GM08714 (cell line): ENCODE results near the gene TRIM65.
"Not testable (repeated sequence)": the region's sequence is repeated elsewhere in the genome, so short reads cannot be mapped to it uniquely, and the experiment has no call there.

Source experiments
- H3K4me3 ChIP-seq: fragments of 200-500 bp; sonication (Bioruptor generic); 2 replicates; pipeline ENCODE4 v1.5.1; 2014; ENCODE audit warnings: mild to moderate bottlenecking, low read length, inconsistent platforms
- ZNF274 ChIP-seq: IDR thresholded peaks from 2 replicates; pipeline ENCODE4 v1.6.1; 2012; ENCODE audit warnings: mild to moderate bottlenecking, low read depth, low read length

The TRIM65 gene

GRCh38 chr17:75869282-75870141 is 27.2 kb downstream of the TRIM65 start:
- no peak overlapping the region for H3K4me3 ChIP-seq
- TF ChIP-seq ZNF274, result no peak

GRCh38 chr17:75868730-75869281 is 27.9 kb downstream of the TRIM65 start:
- not testable (repeated sequence) for H3K4me3 ChIP-seq

- H3K4me3 ChIP-seq, result not testable (repeated sequence)
Observed at GRCh38 chr17:75865404-75866188, 31.2 kb downstream of the TRIM65 start.

- not testable (repeated sequence) for H3K4me3 ChIP-seq
Observed at GRCh38 chr17:75864887-75865286, 31.9 kb downstream of the TRIM65 start.

GRCh38 chr17:75864448-75864871 is 32.3 kb downstream of the TRIM65 start:
- TF ChIP-seq ZNF274, result no peak
- no peak overlapping the region for H3K4me3 ChIP-seq

GRCh38 chr17:75861927-75862317 is 34.8 kb downstream of the TRIM65 start:
- no peak for TF ChIP-seq ZNF274
- H3K4me3 ChIP-seq, result no peak overlapping the region

- not testable (repeated sequence) for H3K4me3 ChIP-seq
Observed at GRCh38 chr17:75859358-75859757, 37.4 kb downstream of the TRIM65 start.

- H3K4me3 ChIP-seq, result peak overlapping the region; percentile 79
- no peak for TF ChIP-seq ZNF274
Observed at GRCh38 chr17:75856062-75856756, 40.5 kb downstream of the TRIM65 start.

- H3K4me3 ChIP-seq, result peak within 1 kb of the TSS; percentile 79
- no peak for TF ChIP-seq ZNF274
Observed at GRCh38 chr17:75855310-75856061, 41.3 kb downstream of the TRIM65 start, which contains the start of gene WBP2. WBP2 (minus strand) TSS chr17:75855335; CDS start chr17:75855297, 38 bp downstream.

- no peak for TF ChIP-seq ZNF274
- peak overlapping the region; percentile 59 for H3K4me3 ChIP-seq
Observed at GRCh38 chr17:75854881-75855309, 41.9 kb downstream of the TRIM65 start.

GRCh38 chr17:75854101-75854748 is 42.5 kb downstream of the TRIM65 start:
- H3K4me3 ChIP-seq, result peak overlapping the region; percentile 59
- TF ChIP-seq ZNF274, result no peak

GRCh38 chr17:75853433-75853832 is 43.3 kb downstream of the TRIM65 start:
- TF ChIP-seq ZNF274, result no peak
- H3K4me3 ChIP-seq, result no peak overlapping the region

- H3K4me3 ChIP-seq, result not testable (repeated sequence)
Observed at GRCh38 chr17:75851693-75851991, 45.1 kb downstream of the TRIM65 start.
